Measurements from ENCODE around the gene TALDO1.
"Not testable (repeated sequence)": the region's sequence is repeated elsewhere in the genome, so short reads cannot be mapped to it uniquely, and the experiment has no call there.

Gene TALDO1

GRCh38 chr11:719214-720016, 27.8 kb upstream of the TALDO1 start:
- DNase-seq, result no peak

GRCh38 chr11:720017-720641, 27.1 kb upstream of the TALDO1 start:
- DNase-seq, result no peak

GRCh38 chr11:720642-721246, 26.5 kb upstream of the TALDO1 start:
- DNase-seq, result no peak

DNA sequence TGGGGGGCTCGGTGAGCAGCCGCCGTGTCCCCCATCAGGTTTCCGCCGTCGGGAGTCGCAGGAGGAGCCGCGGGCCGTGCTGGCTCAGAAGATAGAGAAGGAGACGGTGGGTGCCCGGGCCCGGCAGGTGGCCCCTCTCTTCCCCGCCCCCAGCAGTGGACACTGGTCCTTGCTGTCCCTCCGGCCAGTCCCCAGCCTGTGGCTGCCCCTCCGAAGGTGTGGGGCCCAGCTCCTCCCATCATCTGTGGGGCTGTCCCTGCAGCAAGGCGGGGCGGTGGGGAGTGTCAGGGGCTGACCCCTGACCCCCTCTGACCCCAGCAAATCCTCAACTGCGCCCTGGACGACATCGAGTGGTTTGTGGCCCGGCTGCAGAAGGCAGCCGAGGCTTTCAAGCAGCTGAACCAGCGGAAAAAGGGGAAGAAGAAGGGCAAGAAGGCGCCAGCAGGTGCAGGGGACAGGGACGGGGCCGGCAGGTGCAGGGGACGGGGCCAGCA, 26.0 kb upstream of the TALDO1 start:
- no peak for DNase-seq

DNA sequence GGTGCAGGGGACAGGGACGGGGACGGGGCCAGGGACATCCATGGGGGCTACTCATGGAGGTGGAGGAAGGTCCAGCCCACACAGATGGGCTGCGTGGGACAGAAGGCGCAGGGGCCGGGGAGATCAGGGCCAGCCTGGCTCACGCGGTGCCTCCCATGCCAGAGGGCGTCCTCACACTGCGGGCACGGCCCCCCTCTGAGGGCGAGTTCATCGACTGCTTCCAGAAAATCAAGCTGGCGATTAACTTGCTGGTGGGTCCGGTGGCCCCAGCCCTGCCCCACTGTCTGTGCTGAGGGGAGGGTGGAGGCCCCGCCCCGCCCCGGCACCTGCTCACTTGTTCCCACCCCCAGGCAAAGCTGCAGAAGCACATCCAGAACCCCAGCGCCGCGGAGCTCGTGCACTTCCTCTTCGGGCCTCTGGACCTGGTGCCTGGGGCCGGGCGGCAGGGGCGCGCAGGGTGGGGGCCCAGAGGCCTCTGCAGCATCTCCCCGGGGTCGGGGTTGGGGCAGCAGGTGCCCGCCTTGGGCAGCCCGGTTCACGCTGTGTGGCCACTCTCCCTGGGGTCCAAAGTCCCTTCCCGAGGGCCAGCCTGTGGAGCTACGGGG, 25.4 kb upstream of the TALDO1 start:
- peak; percentile 36 for DNase-seq

- no peak for DNase-seq
Observed at GRCh38 chr11:722346-722811, 24.9 kb upstream of the TALDO1 start.

GRCh38 chr11:723120-723883, 24.0 kb upstream of the TALDO1 start:
- peak; percentile 62 for DNase-seq

DNA sequence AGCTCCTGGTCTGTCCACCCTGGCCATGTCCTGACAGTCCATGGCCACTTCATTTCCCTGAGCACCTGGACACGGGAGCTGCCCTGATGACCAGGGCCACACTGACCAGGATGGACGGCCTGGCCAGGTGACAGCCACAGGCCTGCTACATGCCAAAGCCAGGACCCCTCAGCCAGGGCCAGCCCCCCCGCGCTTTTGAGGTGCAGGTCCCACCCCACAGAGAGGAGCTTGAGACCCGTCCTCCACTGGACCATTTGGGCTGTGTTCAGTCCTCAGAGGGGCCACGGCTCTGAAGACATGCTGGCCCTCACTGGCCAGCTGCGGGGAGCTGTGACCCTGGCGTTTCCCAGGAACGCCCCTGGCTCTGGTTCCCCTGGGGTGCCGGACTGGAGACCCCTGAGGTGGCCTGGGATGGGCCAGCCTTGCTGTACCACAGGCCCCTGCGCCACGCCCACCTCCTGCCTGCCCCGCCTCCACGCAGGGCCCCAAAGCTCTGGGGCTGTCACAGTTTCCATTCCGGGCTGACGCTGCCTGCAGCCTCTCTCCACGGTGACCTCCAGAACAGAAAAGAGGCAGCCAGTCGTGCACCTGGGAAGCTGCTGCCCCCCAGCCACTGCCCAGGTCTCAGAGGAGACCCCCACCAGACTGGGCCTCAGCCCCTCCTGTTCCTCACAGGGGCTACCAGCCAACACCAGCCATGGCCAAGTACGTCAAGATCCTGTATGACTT, 23.1 kb upstream of the TALDO1 start:
- DNase-seq, result no peak

GRCh38 chr11:724778-725386, 22.4 kb upstream of the TALDO1 start:
- no peak for DNase-seq

DNA sequence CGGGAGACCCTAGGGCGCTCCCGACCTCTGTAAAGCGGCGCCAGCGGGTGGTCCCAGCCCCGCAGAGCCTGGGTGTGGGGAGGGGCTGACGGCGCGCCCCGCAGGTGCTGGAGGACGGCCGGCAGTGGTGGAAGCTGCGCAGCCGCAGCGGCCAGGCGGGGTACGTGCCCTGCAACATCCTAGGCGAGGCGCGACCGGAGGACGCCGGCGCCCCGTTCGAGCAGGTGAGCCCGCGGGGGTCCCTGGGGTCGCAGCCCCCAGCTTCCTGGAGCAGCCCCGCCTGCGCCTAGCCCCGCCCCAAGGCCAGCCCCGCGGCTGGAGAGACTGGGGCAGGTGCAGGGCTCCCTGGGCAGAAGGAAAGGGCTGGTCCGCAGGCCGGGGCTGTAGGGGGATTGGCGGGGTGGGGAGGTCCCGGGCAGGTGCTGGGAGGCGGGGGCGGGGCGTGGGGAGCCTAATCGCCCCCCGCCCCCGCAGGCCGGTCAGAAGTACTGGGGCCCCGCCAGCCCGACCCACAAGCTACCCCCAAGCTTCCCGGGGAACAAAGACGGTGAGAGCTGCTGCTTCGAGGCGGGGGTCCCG, 21.6 kb upstream of the TALDO1 start:
- DNase-seq, result no peak

DNA sequence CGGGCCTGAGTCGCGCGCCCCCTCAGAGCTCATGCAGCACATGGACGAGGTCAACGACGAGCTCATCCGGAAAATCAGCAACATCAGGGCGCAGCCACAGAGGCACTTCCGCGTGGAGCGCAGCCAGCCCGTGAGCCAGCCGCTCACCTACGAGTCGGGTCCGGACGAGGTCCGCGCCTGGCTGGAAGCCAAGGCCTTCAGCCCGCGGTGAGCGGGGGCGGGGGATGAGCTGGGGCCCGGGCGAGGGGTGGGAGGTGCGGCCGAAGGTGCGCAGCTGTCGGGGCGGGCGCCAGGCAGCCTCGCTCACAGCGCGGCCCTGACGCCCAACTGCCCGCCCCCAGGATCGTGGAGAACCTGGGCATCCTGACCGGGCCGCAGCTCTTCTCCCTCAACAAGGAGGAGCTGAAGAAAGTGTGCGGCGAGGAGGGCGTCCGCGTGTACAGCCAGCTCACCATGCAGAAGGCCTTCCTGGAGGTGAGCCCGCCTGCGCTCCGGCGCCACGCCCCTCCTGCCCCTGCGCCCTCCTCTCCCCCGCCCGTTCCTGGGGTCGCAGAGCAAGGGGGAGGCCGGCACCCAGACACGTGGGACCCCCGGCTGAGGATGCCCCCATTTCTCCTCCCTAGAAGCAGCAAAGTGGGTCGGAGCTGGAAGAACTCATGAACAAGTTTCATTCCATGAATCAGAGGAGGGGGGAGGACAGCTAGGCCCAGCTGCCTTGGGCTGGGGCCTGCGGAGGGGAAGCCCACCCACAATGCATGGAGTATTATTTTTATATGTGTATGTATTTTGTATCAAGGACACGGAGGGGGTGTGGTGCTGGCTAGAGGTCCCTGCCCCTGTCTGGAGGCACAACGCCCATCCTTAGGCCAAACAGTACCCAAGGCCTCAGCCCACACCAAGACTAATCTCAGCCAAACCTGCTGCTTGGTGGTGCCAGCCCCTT, 20.7 kb upstream of the TALDO1 start:
- DNase-seq, result peak; percentile 39

DNA sequence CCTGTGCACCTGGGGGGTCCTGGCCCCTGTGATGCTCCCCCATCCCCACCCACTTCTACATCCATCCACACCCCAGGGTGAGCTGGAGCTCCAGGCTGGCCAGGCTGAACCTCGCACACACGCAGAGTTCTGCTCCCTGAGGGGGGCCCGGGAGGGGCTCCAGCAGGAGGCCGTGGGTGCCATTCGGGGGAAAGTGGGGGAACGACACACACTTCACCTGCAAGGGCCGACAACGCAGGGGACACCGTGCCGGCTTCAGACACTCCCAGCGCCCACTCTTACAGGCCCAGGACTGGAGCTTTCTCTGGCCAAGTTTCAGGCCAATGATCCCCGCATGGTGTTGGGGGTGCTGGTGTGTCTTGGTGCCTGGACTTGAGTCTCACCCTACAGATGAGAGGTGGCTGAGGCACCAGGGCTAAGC, 20.0 kb upstream of the TALDO1 start:
- DNase-seq, result no peak

GRCh38 chr11:727859-728748, 19.2 kb upstream of the TALDO1 start:
- peak; percentile 84 for DNase-seq

DNA sequence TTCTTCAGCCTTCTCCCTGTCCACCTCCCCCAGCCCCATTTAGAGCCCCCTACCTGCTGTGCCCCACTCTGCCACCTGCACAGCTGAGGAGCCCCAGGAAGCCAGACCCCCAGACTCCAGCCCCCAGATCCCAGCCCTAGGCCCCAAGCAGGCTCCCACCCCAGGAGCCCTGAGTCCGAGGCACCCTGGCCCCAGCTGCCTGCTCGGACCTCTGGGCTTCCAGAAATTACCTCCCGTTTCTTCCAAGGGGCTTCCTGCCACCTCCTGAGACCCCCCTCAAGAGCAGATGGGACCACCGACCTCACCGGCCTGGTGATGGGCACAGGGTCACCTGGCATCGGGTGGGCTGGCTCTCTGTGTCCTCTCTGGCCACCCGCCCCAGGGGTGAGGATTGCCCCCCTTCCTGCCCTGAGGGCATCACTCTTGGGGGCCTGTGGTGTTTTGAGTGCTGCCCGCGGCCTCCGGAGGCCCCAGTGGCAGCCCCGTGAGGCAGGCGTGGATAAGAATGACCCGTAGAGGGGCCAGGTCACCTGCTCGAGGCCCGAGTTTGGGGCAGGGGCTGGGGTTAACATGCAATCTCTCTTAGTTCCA, 18.3 kb upstream of the TALDO1 start:
- DNase-seq, result no peak

DNA sequence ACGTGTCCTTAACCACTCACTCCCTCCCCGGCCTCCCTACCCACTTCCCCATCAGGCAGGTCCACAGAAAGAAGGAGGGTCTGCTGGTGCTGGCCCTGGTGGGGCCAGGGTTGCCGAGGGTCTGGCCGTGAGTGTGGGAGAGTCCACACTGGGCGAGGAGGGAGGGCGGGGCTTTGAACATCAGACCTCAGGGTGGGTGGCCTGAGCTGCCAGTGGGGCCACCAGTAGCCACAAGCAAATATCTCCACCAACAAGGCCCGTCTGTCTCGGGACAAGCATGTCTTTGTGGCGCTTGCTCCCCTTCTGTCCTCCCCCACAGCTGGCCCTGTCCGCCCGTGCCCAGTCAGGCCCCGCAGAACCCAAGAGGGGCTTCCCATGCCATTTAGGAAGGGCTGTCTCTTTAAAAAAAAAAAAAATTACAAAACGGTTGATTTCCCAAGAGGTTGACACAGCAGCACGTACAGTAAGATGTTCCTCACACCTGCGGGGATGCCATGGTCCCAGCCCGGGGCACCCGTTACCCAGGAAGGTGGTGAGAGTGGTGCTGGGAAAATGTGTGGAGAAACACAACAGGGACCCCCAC, 17.7 kb upstream of the TALDO1 start:
- DNase-seq, result no peak

DNA sequence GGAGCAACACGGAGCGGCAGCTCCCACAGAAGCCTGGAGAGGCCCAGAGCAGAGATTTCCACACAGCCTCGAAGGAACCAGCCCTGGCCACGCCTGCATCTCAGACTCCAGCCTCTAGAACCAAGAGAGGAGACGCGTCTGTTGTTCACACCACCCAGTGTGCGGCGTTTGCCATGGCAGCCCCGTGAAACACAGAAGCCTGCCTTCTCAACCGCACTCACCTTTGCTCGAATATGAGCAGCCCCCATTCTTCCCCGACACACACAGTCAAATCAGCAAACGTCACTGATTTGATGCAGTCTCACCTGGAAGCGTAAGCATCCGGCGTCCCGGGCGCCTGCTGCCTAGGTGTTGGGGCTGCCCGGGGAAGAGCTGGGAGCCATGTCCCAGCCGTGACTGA, 14.2 kb upstream of the TALDO1 start:
- no peak for DNase-seq

GRCh38 chr11:734541-734940, 12.7 kb upstream of the TALDO1 start:
- not testable (repeated sequence) for DNase-seq

GRCh38 chr11:737366-737765, 9.9 kb upstream of the TALDO1 start:
- no peak for DNase-seq

Data from activated CD4-positive, alpha-beta T cell treated with anti-CD3 and anti-CD28 coated beads, Interleukin-10, Interleukin-2, amounts not matched to agents 100 ng/mL and 50 ng/mL, durations not matched to agents 16 hours and 8 hours (primary cell).